Activated CD4-positive, alpha-beta T cell treated with anti-CD3 and anti-CD28 coated beads, Interleukin-2, amount 50 U/mL, for 24 hours (primary cell): ENCODE data around the gene FAM20B.
"Not testable (repeated sequence)": the region's sequence is repeated elsewhere in the genome, so short reads cannot be mapped to it uniquely, and the experiment has no call there.

Experiments used
- DNase-seq, 2 donors: peaks; one replicate each; pipeline ENCODE4 v3.0.0-alpha.2; 2020; ENCODE audit warnings: low read depth in 1 of 2, low spot score in 1 of 2

Gene FAM20B, protein sequence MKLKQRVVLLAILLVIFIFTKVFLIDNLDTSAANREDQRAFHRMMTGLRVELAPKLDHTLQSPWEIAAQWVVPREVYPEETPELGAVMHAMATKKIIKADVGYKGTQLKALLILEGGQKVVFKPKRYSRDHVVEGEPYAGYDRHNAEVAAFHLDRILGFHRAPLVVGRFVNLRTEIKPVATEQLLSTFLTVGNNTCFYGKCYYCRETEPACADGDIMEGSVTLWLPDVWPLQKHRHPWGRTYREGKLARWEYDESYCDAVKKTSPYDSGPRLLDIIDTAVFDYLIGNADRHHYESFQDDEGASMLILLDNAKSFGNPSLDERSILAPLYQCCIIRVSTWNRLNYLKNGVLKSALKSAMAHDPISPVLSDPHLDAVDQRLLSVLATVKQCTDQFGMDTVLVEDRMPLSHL

DNA sequence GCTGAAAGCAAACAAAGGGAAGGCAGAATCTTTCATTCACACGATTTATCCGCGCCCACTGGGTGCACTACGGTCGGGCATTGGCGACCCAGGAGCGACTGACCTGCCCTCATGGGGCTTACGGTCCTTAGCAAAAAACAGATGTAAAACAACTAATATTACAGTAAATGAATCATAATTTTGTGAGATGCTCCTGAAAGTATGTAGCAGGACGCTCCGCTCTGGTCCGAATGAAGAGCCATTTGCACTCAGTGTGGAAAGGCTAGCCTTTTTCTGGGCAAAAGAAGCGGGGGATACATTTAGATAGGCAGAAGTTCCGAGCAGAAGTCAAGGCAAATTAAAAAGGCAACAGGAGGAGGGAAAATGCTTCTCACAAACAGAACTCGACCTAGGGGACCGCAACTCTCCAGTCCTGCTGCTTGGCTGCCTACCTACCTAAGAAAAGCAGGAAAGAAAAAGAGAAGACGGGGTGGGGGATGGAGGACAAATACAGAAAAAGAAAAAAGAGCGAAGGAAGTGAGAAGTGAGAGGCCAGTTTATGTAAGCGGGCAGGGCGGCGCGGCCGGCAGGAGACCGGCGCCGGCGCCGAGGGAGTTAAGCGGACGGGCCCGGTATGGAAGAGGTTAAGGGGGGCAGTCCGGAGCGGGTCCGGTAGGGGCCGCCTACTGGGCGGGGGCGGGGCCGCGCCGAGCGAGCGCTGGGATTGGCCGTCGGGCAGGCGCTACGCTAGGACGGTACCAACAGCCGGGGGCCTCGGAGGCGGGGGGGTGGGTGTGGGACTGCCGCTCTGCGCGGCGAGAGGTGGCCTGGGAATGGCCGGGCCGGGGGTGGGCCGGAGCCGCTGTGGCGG lies at the start of gene FAM20B:
Gene FAM20B (plus strand): TSS at position 770 of the 850 bp plus-strand sequence. CDS start 17,954 bp downstream, outside the sequence.
- DNase-seq = peak; percentile 73 to 89

DNA sequence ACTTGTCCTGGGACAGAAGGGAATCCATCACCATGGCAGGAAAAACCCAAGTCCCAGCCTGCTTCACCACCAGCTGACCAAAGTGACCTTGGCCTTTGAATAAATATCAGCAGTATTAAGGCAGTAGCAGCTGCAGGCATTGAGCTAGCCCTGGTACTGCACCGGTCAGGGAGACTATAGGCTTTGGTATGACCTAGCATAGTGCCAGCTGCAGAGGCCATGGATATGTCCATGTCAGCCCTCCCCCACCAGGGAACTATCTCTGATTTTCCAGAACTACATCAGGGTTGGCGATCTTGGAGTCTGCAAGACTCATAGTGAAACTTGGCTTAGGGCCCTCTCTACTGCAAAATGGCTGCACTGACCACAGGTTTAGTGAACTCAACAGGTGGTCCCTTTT lies 49.2 kb upstream of the FAM20B start:
- DNase-seq = no peak

DNA sequence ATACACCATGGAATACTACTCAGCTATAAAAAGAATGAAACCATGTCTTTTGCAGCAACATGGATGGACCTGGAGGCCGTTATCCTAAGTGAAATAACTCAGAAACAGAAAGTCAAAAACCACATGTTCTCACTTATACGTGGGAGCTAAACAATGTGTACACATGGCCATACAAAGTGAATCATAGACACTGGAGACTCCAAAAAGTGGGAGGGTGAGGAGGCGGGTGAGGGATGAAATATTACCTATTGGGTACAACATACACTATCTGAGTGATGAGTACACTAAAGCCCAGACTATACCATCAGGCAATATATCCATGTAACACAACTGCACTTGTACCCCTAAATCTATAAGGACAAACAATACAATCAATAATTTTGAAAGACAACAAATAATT lies 39.5 kb upstream of the FAM20B start:
- no peak for DNase-seq

DNA sequence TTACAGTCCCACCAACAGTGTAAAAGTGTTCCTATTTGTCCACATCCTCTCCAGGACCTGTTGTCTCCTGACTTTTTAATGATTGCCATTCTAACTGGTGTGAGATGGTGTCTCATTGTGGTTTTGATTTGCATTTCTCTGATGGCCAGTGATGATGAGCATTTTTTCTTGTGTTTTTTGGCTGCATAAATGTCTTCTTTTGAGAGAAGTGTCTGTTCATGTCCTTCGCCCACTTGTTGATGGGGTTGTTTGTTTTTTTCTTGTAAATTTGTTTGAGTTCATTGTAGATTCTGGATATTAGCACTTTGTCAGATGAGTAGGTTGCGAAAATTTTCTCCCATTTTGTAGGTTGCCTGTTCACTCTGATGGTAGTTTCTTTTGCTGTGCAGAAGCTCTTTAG lies 37.5 kb upstream of the FAM20B start:
- not testable (repeated sequence) for DNase-seq

DNA sequence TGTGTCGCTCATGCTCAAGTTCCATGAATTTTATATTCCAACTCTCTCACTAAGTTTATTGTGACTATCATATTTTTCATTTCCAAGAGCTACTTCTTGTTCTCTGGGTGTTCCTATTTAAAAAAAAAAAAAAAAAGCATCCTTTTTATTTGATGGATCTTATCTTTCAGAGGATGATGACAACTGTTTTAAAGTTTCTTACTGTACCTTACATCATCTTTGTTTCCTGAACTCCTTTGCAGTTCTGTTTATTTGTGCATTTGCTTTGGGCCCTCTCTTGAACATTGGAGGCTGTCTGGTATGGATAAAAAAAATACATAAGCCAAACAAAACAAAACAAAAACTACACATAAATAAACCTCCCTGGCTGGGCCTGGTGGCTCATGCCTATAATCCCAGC lies 32.1 kb upstream of the FAM20B start:
- DNase-seq = no peak

DNA sequence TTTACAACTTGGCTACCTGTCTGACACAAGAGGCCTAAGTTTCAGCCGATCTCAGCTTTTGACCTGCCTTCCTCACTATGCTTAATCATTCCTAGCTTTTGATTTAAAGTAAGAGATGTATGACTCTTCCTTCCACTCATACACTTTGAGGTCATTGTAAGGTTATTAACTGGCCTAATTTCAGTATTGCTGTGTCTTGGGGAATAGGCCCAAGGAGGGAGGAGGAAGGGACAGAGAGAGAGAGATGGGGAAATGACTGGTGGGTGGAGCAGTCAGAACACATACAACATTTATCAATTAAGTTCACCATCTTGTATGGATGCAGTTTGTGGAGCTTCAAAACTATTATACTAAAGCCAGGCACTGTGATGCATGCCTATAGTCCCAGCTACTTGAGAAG lies 28.3 kb upstream of the FAM20B start:
- DNase-seq = no peak

DNA sequence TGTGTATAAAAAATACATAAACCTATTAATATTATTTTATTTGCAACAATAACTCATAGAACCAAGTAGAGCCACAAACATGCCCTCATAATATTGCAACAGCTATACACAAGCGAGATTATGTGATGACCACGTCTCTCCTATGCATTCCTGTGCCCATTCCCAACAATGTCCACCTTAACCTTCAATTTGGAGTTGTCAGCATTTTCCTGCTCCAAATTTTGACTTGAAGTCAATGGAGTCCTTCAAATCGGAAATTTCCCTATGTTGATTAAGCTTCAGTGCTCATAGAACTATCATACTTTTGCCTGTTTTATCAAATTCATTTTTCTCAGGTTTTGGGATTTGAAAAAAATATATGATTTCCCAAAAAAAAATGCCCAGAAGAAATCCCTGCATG lies 27.4 kb upstream of the FAM20B start:
- DNase-seq = no peak

DNA sequence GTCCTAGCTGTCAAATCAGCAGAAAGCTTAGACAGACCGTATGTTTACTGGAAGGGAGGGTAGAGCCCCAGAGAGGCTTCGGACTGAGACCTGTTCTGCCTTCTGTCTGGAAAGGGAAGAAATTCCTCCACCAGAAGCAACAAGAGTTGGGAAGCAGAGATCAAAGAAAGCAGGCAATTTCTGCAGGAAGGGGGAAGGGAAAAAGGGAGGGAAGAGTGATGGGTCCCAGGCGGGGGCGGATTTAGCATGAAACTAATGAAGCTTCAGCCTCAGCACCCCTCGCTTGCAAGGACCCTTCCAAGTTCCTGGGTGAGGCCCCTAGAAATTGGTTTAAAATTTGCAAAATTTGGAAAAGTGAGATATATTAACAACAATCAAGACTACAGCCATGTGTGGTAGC lies 26.6 kb upstream of the FAM20B start:
- DNase-seq = no peak

DNA sequence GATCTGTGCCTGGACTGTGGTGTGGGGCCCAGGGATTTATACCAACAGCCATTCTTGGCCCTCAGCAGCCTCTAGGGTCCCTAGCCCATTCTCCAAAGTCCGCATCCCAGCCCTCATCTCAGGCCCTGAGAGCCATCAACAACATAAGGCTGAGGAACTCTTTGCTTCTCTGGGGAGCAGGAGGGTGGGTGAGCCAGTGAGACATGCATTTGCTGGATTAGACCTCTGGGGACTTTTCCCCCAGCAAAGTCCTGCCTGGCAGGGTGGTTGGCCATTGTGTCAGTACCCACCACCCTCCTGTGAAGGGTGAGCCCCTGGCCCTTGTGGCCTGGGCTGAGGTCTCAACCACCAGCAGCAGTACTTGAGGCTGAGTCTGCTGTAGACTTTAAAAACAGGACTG lies 24.2 kb upstream of the FAM20B start:
- no peak for DNase-seq

DNA sequence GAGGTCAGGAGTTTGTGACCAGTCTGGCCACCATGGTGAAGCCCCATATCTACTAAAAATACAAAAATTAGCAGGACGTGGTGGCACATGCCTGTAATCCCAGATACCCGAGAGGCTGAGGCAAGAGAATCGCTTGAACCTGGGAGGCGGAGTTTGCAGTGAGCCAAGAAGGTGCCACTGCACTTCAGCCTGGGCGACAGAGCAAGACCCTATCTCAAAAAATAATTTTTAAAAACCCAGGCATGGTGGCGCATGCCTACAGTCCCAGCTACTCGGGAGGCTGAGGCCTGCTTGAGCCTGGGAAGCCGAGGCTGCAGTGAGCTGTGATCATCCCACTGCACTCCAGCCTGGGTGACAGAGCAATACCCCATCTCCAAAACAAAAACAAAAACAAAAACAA lies 23.6 kb upstream of the FAM20B start:
- DNase-seq = not testable (repeated sequence)

DNA sequence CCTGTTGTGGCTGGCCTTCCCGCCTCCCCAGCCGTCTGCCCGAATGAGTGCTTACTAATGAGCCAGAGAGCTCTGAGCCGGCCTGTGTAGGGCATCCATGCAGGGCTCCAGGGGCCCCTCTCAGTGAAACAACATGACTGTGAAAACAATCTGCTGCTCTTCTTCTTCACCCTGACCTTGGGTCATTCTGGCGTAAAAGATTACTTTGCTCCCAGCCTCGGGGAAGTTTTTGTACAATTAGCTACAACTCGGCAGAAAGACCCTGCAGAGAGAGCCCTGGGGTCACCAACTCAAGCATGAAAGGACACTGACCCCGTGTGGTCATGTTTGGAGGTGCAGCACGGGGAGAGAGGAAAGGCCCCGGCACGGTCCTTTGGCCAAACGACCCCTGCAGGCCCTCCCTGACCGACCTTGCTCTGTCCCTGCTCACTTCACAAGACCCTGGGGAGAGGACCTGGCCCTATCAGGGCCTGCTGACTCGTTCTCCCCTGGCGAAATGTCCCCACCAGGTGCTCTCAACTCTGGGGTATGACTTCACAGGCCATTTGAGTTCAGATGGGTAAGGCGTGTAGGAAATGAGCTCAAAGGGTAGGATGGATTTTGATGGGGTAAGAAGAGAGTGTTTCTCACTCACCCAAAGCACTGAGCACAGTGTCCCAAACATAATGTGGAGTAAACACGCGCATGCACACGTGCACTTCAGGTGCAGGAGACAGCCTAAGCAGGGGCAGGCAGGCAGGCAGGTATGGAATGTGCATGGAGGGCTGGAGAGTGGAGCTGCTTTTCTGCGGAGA lies 22.9 kb upstream of the FAM20B start:
- DNase-seq = peak; percentile 56

DNA sequence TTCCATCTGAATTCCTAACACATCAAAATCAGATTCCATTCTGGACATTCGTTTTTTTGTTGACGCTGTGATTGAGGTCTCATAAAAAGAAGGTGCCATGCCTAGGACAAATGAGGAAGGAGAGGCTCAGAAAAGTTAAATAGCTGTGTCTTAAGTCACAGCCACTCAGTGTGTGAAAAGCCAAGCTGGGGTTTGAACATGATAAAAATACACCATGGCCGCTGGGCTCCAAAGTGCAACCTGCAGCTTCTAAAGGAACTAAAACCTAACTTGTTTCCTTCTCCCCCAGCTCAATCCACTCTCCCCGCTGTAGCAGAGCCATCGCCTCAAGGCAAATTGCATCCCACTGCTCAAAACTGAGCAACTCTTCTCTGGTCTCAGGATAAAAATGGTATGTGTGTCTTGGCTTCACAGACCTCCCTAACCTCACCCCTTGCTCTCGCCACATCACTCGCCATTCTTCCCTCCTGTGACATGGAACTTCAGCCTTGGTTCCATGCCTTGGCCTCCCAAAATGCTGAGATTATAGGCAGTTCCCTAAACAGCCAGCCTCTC lies 22.1 kb upstream of the FAM20B start:
- DNase-seq = no peak

DNA sequence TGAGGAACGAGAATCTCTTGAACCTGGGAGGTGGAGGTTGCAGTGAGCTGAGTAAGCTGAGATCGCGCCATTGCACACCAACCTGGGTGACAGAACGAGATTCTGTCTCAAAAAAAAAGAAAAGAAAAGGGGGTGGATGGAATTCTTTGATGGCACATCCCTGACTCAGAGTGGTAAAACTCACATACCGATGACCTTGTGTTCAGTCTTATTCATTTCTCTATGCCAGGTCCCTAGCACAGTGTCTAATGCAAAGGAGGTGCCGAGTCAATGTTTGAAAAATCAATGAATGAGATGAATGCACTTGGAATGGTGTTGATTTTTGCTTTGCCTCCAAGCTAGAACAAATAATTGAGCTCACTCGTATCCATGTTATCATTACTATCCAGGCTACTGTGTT lies 18.5 kb upstream of the FAM20B start:
- DNase-seq = no peak

DNA sequence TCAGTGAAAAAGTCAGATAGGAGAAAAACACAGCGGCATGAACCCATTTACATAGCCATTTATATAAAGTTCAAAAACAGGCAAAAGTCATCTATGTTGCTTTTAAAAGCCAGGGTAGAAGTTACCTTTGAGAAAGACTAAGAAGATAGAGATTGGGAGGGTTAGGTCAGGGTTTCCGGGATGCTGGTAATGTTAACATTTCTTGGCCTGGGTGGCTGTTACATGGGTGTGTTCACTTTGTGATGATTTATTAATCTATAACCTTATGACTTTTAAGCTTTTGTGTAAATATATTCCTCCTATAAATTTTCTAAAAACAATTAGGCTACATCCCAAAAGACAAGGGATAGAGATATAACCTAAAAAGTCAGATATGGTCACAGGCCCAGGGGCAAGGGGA lies 15.0 kb upstream of the FAM20B start:
- DNase-seq = no peak

DNA sequence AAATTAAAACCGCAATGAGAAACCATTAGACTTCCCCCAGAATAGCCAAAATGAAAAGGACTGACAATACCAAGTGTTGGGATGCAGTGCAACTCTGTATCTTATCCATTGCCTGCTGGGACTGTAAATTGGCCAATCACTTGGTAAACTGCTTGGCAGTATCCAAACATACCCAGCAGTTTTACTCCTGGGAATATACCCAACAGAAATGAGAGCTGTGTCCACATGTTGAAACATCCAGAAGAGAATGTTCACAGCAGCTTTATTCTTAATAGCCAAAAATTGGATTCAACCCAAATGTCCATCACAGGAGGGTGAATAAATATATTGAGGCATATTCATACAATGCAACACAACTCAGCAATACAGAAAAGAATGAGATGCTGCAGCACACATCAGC lies 13.7 kb upstream of the FAM20B start:
- no peak for DNase-seq

DNA sequence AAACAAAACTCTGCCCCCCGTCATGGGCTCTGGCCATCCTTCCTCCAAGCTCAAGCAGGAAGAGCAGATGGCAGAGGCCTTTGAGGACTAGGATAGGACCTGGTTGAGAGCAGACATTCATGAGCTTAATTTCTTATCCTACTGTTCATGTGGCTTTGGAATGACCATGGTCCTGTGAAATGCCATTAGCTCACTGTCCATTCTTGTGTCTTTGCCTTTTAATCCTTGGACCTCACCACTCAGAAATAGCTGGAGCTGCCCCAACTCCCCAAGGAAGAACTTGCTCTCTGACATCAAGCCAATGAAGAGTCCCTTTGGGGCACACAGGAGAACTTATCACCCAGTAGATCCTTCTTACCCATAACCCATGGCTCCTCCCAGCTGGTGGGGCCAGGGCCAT lies 11.6 kb upstream of the FAM20B start:
- DNase-seq = no peak

DNA sequence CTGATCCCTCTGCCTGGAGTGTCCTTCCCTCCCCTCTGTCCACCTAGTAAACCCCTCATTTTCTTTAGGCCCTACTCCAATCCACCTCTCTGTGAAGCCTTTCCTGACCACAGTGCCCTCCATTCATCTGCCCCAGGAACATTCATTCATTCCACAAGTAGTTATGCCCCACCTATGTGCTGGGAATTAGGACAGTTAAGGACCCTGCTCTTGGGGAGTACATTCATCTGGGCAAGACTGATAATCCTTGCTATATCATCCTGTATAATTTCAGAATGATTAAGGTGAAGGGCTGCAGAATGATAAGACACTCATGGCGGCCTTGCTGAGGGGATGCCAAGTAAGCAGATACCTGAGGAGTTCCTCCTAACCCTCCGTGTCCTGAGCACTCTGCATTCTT lies 10.3 kb upstream of the FAM20B start:
- no peak for DNase-seq

DNA sequence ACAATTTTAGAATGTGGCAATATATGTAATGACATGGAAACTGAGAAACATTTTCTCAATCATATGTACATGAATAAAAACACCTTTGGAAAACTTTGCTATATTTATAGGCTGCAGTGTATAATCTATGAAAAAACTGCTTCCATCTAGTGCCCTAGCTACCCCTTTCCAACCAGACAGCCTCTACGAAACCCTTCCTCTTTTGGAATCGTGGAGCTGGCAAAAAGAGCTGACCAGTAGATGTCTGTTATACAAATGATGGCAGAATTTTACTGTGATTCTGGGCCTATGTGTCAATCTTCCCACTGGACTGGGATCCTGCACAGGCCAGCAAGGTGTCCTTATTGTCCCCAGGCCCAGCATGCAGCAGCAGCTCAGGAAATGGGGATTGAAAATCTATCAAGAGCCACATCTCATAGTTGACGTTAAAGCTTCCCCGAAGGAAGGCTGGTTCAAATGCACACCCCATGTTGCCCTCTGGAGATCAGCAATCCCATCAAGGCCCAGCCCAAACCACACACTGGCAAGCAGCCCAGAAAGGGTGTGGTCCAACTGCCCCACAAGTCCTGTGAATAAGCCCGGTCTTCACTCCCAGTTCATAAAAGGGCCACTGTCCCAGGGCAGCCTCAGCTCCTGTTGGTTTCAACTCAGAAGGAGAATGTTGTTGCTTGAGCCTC lies 8.8 kb upstream of the FAM20B start:
- no peak for DNase-seq

DNA sequence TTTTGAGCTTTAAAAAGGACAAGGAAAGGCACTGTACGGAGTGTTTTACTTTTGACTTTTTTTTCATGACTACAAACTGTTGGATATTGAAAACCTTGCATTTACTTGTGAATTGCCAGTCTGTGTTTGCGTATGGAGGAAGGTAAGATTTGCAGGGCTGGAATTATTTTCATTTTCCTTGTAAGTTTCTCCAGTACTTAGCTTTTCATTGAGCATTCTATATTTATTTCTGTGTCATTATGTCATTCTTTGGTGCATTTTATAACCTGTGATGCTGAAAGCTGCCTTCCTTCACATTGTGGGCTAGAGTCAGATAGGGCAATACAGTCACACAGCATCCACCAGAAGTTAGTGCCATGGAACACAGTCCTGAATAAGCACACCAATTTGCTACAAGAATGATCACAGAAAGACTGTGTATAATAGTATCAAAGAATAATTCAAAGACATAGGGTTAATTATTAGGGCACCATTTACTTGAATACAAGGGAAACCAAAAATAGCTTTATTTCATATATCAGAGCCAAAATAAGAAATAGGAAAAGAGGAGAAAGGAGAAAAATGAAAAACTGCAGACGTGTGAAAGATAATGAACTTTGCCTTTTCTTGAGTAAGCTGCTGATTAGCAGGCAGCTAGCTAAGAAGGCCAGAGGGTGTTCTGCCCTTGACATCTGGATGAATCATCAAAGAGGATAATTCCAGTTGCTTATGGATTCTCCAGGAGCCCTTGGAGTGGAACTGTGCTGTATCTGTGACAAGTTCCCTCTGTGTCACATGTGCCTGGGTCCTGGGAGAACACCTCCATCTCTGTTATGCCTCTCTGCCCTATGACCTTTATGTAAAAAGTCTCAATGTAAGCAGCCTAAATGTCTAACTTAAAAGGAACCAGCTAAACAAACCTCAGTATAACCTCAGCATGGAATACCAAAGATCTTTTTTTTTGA lies 8.0 kb upstream of the FAM20B start:
- DNase-seq = no peak

DNA sequence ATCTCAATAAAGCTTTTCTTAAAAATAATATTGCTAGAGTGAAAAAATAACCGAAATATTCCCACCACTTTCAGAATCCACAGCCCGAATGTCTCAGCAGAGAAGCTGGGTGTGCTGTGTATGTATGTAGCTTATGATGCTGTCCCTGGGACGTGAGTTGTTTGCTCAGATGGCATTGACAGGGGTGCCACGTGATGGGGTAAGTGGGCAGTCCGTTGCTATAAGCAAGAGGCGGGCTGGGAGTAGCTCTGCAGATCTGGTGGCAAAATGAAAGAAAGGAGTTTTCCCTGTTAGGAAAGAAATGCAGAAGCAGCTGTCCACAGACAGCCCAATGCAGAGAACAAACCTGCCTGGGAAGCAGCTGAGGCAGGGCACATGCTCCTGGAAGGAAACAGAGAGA lies 3.8 kb upstream of the FAM20B start:
- DNase-seq = no peak
